Common myeloid progenitor, CD34-positive (primary cell): Measurements from ENCODE around the gene PRSS50. TPM values are rescaled to one million over a fixed set of nuclear protein-coding genes. Genes with fewer than 3 reads are reported as not detected.

ENCODE experiments used
- CTCF ChIA-PET: fragments of 350-600 bp; sonication (Branson Sonifier 250); formaldehyde crosslinking; loops from one replicate; lab custom pipeline; 2021; ENCODE audit warnings: antibody characterized with exemption; lab: Charles Lee
- POLR2A ChIA-PET: fragments of 350-600 bp; sonication (Branson Sonifier 250); formaldehyde crosslinking; loops from one replicate; lab custom pipeline; 2021; ENCODE audit warnings: antibody characterized with exemption; lab: Charles Lee
- DNase-seq, 3 donors: peaks; one replicate each; pipeline versions ENCODE4 v3.0.0 to v3.0.0-alpha.2; 2013
- H3K27ac ChIP-seq, 2 experiments: 1 replicate in 1 of 2; 2 replicates in 1 of 2; pipeline ENCODE4 v1.7.0; 2013; ENCODE audit warnings: inconsistent platforms in 2 of 2, low read length in 2 of 2, mild to moderate bottlenecking in 2 of 2, low read depth in 1 of 2, moderate library complexity in 1 of 2; ENCODE audit not compliant: severe bottlenecking in 2 of 2, insufficient read depth in 1 of 2, poor library complexity in 1 of 2
- H3K27me3 ChIP-seq, 5 experiments: replicated peaks in 2 of 5; 1 replicate in 3 of 5; 2 replicates in 2 of 5; pipeline versions ENCODE4 v1.6.1 to v1.7.0; 2013; ENCODE audit warnings: low read length in 4 of 5, mild to moderate bottlenecking in 2 of 5, moderate library complexity in 2 of 5, inconsistent platforms in 1 of 5; ENCODE audit not compliant: insufficient read depth in 5 of 5, control insufficient read depth in 4 of 5
- H3K36me3 ChIP-seq, 4 experiments: 1 replicate in 2 of 4; 2 replicates in 2 of 4; pipeline versions ENCODE4 v1.6.1 to v1.7.0; 2013; ENCODE audit warnings: low read length in 3 of 4, control low read depth in 1 of 4, mild to moderate bottlenecking in 1 of 4; ENCODE audit not compliant: control insufficient read depth in 4 of 4, insufficient read depth in 4 of 4
- H3K4me1 ChIP-seq, 4 experiments: 1 replicate in 3 of 4; 2 replicates in 1 of 4; pipeline versions ENCODE4 v1.6.1 to v1.7.1; 2013; ENCODE audit warnings: low read length in 3 of 4, mild to moderate bottlenecking in 3 of 4, control low read depth in 1 of 4, inconsistent platforms in 1 of 4, moderate library complexity in 1 of 4; ENCODE audit not compliant: control insufficient read depth in 4 of 4, insufficient read depth in 4 of 4; ENCODE audit errors: control extremely low read depth in 1 of 4
- H3K4me3 ChIP-seq, 7 experiments: 1 replicate in 4 of 7; 2 replicates in 3 of 7; pipeline versions ENCODE4 v1.5.1 to v1.7.0; 2013; ENCODE audit warnings: mild to moderate bottlenecking in 7 of 7, low read length in 6 of 7, moderate library complexity in 6 of 7, inconsistent platforms in 2 of 7, low read depth in 2 of 7, control low read depth in 1 of 7; ENCODE audit not compliant: insufficient read depth in 4 of 7, control insufficient read depth in 1 of 7; ENCODE audit errors: extremely low read depth in 1 of 7
- H3K9me3 ChIP-seq, 5 experiments: 1 replicate in 4 of 5; 2 replicates in 1 of 5; pipeline versions ENCODE4 v1.6.1 to v1.7.1; 2013; ENCODE audit warnings: low read length in 4 of 5, mild to moderate bottlenecking in 2 of 5, inconsistent platforms in 1 of 5, low read depth in 1 of 5, moderate library complexity in 1 of 5; ENCODE audit not compliant: control insufficient read depth in 4 of 5, insufficient read depth in 2 of 5; ENCODE audit errors: control extremely low read depth in 1 of 5
- WGBS: methylation state at CpG from one replicate; pipeline ENCODE4 v1.1.5; 2013; ENCODE audit not compliant: insufficient coverage; 5-methylcytosine and 5-hydroxymethylcytosine counted together
- polyA plus RNA-seq: library from polyadenylated mRNA; unstranded; fragments of 120-200 nt; gene quantifications from one replicate; pipeline ENCODE4 v1.2.1, GENCODE V29; 2013

Gene PRSS50
- 0.05 TPM for polyA plus RNA-seq

- Histone ChIP-seq H3K27ac (no peak within 1 kb of the TSS), H3K27me3 (peaks cover 0 to 2% (median 0%) of the 10 kb centered on the region in 5 experiments), H3K9me3 (no peaks in the 10 kb centered on the region), H3K4me3 (no peak within 1 kb of the TSS), H3K4me1 (no peaks in the 10 kb centered on the region), H3K36me3 (no peaks in the 10 kb centered on the region)
- DNase-seq: peak; percentile 21 to 71 (median 64)
- POLR2A ChIA-PET: interaction anchor here (0.5 kb wide), 1 partner anchor 637 kb away, joined by 3 read pairs; no protein-coding TSS in a partner anchor
- CTCF ChIA-PET: no interaction called here
- WGBS: 54% methylated on average over 51 of the region's 61 CpGs
Measured at GRCh38 chr3:46717447-46718231, at the start of gene PRSS50. TSS of gene PRSS50 (minus strand) at chr3:46717869. CDS start at chr3:46717824, 45 bp downstream.

- H3K36me3 ChIP-seq: no peaks in the 10 kb centered on the region
- no peak overlapping the region for H3K4me3 ChIP-seq
- H3K27me3 ChIP-seq: no peaks in the 10 kb centered on the region
- WGBS: no CpG with 5 or more reads among the region's 1 CpG
- ChIA-PET POLR2A (no interaction called here), CTCF (no interaction called here)
- H3K27ac ChIP-seq: no peak overlapping the region
- peaks cover 4 to 26% (median 7%) of the 10 kb centered on the region in 5 experiments for H3K9me3 ChIP-seq
- DNase-seq: no peak
- no peaks in the 10 kb centered on the region for H3K4me1 ChIP-seq
Measured at GRCh38 chr3:46764206-46764605, 46.5 kb upstream of the PRSS50 start.

GRCh38 chr3:46763178-46763577 lies 45.5 kb upstream of the PRSS50 start:
- Histone ChIP-seq H3K4me1 (no peaks in the 10 kb centered on the region), H3K9me3 (peaks cover 4 to 22% (median 7%) of the 10 kb centered on the region in 5 experiments), H3K27me3 (no peaks in the 10 kb centered on the region), H3K27ac (no peak overlapping the region), H3K36me3 (no peaks in the 10 kb centered on the region), H3K4me3 (no peak overlapping the region)
- POLR2A ChIA-PET: no interaction called here
- CTCF ChIA-PET: interaction anchor here (1.6 kb wide), 1 partner anchor 55 kb away, joined by 5 read pairs; no protein-coding TSS in a partner anchor
- no peak for DNase-seq

GRCh38 chr3:46759239-46760167 lies 41.8 kb upstream of the PRSS50 start:
- DNase-seq: no peak
- no peak overlapping the region for H3K27ac ChIP-seq
- H3K36me3 ChIP-seq: no peaks in the 10 kb centered on the region
- WGBS: 100% methylated on average over 2 of the region's 5 CpGs
- ChIA-PET CTCF (no interaction called here), POLR2A (no interaction called here)
- H3K4me3 ChIP-seq: no peak overlapping the region
- no peaks in the 10 kb centered on the region for H3K4me1 ChIP-seq
- peaks cover 0 to 3% (median 0%) of the 10 kb centered on the region in 5 experiments for H3K27me3 ChIP-seq
- peaks cover under 1 to 8% (median 2%) of the 10 kb centered on the region in 5 experiments for H3K9me3 ChIP-seq

GRCh38 chr3:46756642-46757041 lies 39.0 kb upstream of the PRSS50 start:
- H3K4me1 ChIP-seq: no peaks in the 10 kb centered on the region
- H3K4me3 ChIP-seq: no peak overlapping the region
- no peak for DNase-seq
- no peaks in the 10 kb centered on the region for H3K9me3 ChIP-seq
- WGBS: 96% methylated on average over 23 of the region's 31 CpGs
- H3K36me3 ChIP-seq: no peaks in the 10 kb centered on the region
- CTCF ChIA-PET: no interaction called here
- H3K27me3 ChIP-seq: peaks cover 0 to 3% (median 0%) of the 10 kb centered on the region in 5 experiments
- no peak overlapping the region for H3K27ac ChIP-seq
- POLR2A ChIA-PET: no interaction called here

- H3K27ac ChIP-seq: no peak overlapping the region
- H3K36me3 ChIP-seq: no peaks in the 10 kb centered on the region
- 100% methylated on average over 3 of the region's 6 CpGs for WGBS
- ChIA-PET CTCF (no interaction called here), POLR2A (no interaction called here)
- no peak overlapping the region for H3K4me3 ChIP-seq
- no peak for DNase-seq
- peaks cover 0 to 3% (median 0%) of the 10 kb centered on the region in 5 experiments for H3K27me3 ChIP-seq
- H3K4me1 ChIP-seq: no peaks in the 10 kb centered on the region
- no peaks in the 10 kb centered on the region for H3K9me3 ChIP-seq
Measured at GRCh38 chr3:46755646-46756045, 38.0 kb upstream of the PRSS50 start.
